CD14-positive monocyte (primary cell): ENCODE measurements around the gene FBXL4. TPM values are rescaled to one million over a fixed set of nuclear protein-coding genes. Genes with fewer than 3 reads are reported as not detected.

Experiments
- DNase-seq, 3 donors: peaks; one replicate each; pipeline ENCODE4 v3.0.0-alpha.2; 2011 to 2022
- H2AFZ ChIP-seq: 2 replicates; pipeline ENCODE4 v1.6.0; 2012; ENCODE audit warnings: mild to moderate bottlenecking, low read depth, low read length, inconsistent platforms; ENCODE audit not compliant: insufficient read depth, poor library complexity, severe bottlenecking
- H3K27ac ChIP-seq, 2 donors: 1 replicate in 1 of 2; 2 replicates in 1 of 2; pipeline ENCODE4 v1.5.1; 2012 to 2013; ENCODE audit warnings: low read length in 2 of 2, control low read depth in 1 of 2, inconsistent platforms in 1 of 2, low read depth in 1 of 2, mild to moderate bottlenecking in 1 of 2
- H3K27me3 ChIP-seq, 2 donors: one replicate each; pipeline versions ENCODE4 v1.6.0 to v1.6.1; 2011 to 2013; ENCODE audit warnings: low read length in 2 of 2; ENCODE audit not compliant: control insufficient read depth in 2 of 2, insufficient read depth in 2 of 2
- H3K36me3 ChIP-seq, 2 donors: replicated peaks in 1 of 2; 1 replicate in 1 of 2; 2 replicates in 1 of 2; pipeline versions ENCODE4 v1.5.1 to v1.6.1; 2012 to 2013; ENCODE audit warnings: low read length in 2 of 2, control low read depth in 1 of 2, inconsistent platforms in 1 of 2, mild to moderate bottlenecking in 1 of 2; ENCODE audit not compliant: insufficient read depth in 2 of 2, control insufficient read depth in 1 of 2
- H3K4me1 ChIP-seq, 2 donors: 1 replicate in 1 of 2; 2 replicates in 1 of 2; pipeline versions ENCODE4 v1.5.1 to v1.6.1; 2012 to 2013; ENCODE audit warnings: low read length in 2 of 2, control low read depth in 1 of 2, inconsistent platforms in 1 of 2, mild to moderate bottlenecking in 1 of 2, moderate library complexity in 1 of 2; ENCODE audit not compliant: insufficient read depth in 2 of 2, control insufficient read depth in 1 of 2
- H3K4me2 ChIP-seq: replicated peaks from 2 replicates; pipeline ENCODE3; 2012; ENCODE audit warnings: low read length, moderate library complexity, mild to moderate bottlenecking; ENCODE audit not compliant: poor library complexity, severe bottlenecking; ENCODE audit errors: extremely low read depth
- H3K4me3 ChIP-seq, 3 experiments: fragments of 200-600 bp in 1 of 3; sonication (generic) in 1 of 3; replicated peaks in 1 of 3; 1 replicate in 2 of 3; 2 replicates in 1 of 3; pipeline ENCODE4 v1.5.1; 2011 to 2013; ENCODE audit warnings: low read length in 3 of 3, mild to moderate bottlenecking in 3 of 3, control low read depth in 2 of 3, low read depth in 2 of 3, inconsistent platforms in 1 of 3, moderate library complexity in 1 of 3
- H3K79me2 ChIP-seq: 2 replicates; pipeline ENCODE4 v1.6.0; 2012; ENCODE audit warnings: mild to moderate bottlenecking, control low read depth, inconsistent platforms, low read length, moderate library complexity; ENCODE audit not compliant: insufficient read depth
- H3K9ac ChIP-seq: 2 replicates; pipeline ENCODE4 v1.6.0; 2017; ENCODE audit warnings: low read length, mild to moderate bottlenecking; ENCODE audit not compliant: insufficient read depth, poor library complexity, severe bottlenecking
- H3K9me3 ChIP-seq, 2 donors: replicated peaks in 1 of 2; 1 replicate in 1 of 2; 2 replicates in 1 of 2; pipeline versions ENCODE4 v1.5.1 to v1.6.1; 2012 to 2013; ENCODE audit warnings: low read length in 2 of 2, control low read depth in 1 of 2; ENCODE audit not compliant: control insufficient read depth in 1 of 2, insufficient read depth in 1 of 2
- H4K20me1 ChIP-seq: 2 replicates; pipeline ENCODE4 v1.6.0; 2012; ENCODE audit warnings: mild to moderate bottlenecking, low read length, control low read depth, moderate library complexity; ENCODE audit not compliant: insufficient read depth
- H3K27ac Mint-ChIP-seq, 7 donors: one replicate each; pipeline ENCODE4 v1.8.0; 2020; ENCODE audit warnings: mild to moderate bottlenecking in 7 of 7, mixed read lengths in 7 of 7, moderate library complexity in 6 of 7, inconsistent platforms in 2 of 7
- H3K27me3 Mint-ChIP-seq, 3 donors: one replicate each; pipeline ENCODE4 v1.8.0; 2021 to 2022; ENCODE audit warnings: low read depth in 3 of 3, mild to moderate bottlenecking in 3 of 3, mixed read lengths in 3 of 3, moderate library complexity in 3 of 3, inconsistent platforms in 1 of 3
- H3K36me3 Mint-ChIP-seq, 2 donors: one replicate each; pipeline ENCODE4 v1.8.0; 2020; ENCODE audit warnings: mixed read lengths in 2 of 2, inconsistent platforms in 1 of 2, mild to moderate bottlenecking in 1 of 2
- H3K4me1 Mint-ChIP-seq: one replicate; pipeline ENCODE4 v1.8.0; 2020; ENCODE audit warnings: mild to moderate bottlenecking, mixed read lengths
- H3K4me3 Mint-ChIP-seq, 2 donors: one replicate each; pipeline ENCODE4 v1.8.0; 2020; ENCODE audit warnings: mild to moderate bottlenecking in 2 of 2, mixed read lengths in 2 of 2, moderate library complexity in 1 of 2
- H3K9me3 Mint-ChIP-seq, 7 donors: one replicate each; pipeline ENCODE4 v1.8.0; 2020 to 2022; ENCODE audit warnings: mixed read lengths in 7 of 7, mild to moderate bottlenecking in 6 of 7, moderate library complexity in 6 of 7, inconsistent platforms in 2 of 7
- CTCF ChIP-seq: fragments of 200-600 bp; IDR thresholded peaks from one replicate; pipeline ENCODE4 v1.8.0; 2022; ENCODE audit warnings: antibody characterized with exemption, mild to moderate bottlenecking
- WGBS: methylation state at CpG from one replicate; pipeline ENCODE4 v1.1.5; 2013; ENCODE audit warnings: missing lambda C conversion rate; ENCODE audit not compliant: insufficient coverage; 5-methylcytosine and 5-hydroxymethylcytosine counted together
- intact Hi-C, 2 donors: fragments of 100-400 bp; cut with micrococcal nuclease; formaldehyde crosslinking; loops; one replicate each; pipeline versions ENCODE4 v1.15.0 to v1.15.1; 2023
- polyA plus RNA-seq, 3 donors: library from polyadenylated mRNA; depleted of rRNA in 1 of 3; unstranded in 2 of 3; stranded (reverse) in 1 of 3; fragments of 300-500 nt in 2 of 3; fragments of >200 nt in 1 of 3; fragmentation: Illumina TruSeq in 2 of 3; gene quantifications; 1 replicate in 2 of 3; 2 replicates in 1 of 3; pipeline ENCODE4 v1.2.3, GENCODE V29; 2012 to 2021

FBXL4 gene
- polyA plus RNA-seq, 3 donors: 5.7 to 10.9 (median 8.6) TPM

GRCh38 chr6:98959631-98960030, 11.9 kb upstream of the FBXL4 start:
- no peak overlapping the region for H3K27ac Mint-ChIP-seq
- no peaks in the 10 kb centered on the region for H3K9me3 ChIP-seq
- no peaks in the 10 kb centered on the region for H3K36me3 ChIP-seq
- no peak for TF ChIP-seq CTCF
- no peaks in the 10 kb centered on the region for H3K4me1 ChIP-seq
- no peaks in the 10 kb centered on the region for H3K36me3 Mint-ChIP-seq
- no peak overlapping the region for H2AFZ ChIP-seq
- 100% methylated on average over 1 of the region's 1 CpG for WGBS
- H4K20me1 ChIP-seq: no peaks in the 10 kb centered on the region
- H3K4me2 ChIP-seq: no peak overlapping the region
- H3K4me1 Mint-ChIP-seq: no peaks in the 10 kb centered on the region
- H3K27ac ChIP-seq: no peak overlapping the region
- H3K27me3 Mint-ChIP-seq: peaks cover 0 to 1% (median 0%) of the 10 kb centered on the region in 3 donors
- no peak overlapping the region for H3K4me3 Mint-ChIP-seq
- H3K4me3 ChIP-seq: no peak overlapping the region
- DNase-seq: no peak
- H3K9ac ChIP-seq: no peak overlapping the region
- peaks cover 0 to 3% (median 0%) of the 10 kb centered on the region in 7 donors for H3K9me3 Mint-ChIP-seq
- intact Hi-C loops: no loop called here
- H3K27me3 ChIP-seq: no peaks in the 10 kb centered on the region
- no peaks in the 10 kb centered on the region for H3K79me2 ChIP-seq

GRCh38 chr6:98958776-98959175, 11.0 kb upstream of the FBXL4 start:
- no peaks in the 10 kb centered on the region for H3K79me2 ChIP-seq
- no peak overlapping the region for H3K4me3 Mint-ChIP-seq
- peaks cover 0 to 4% (median 0%) of the 10 kb centered on the region in 7 donors for H3K9me3 Mint-ChIP-seq
- no peak overlapping the region for H2AFZ ChIP-seq
- H3K27me3 ChIP-seq: no peaks in the 10 kb centered on the region
- WGBS: 100% methylated on average over 2 of the region's 3 CpGs
- no peaks in the 10 kb centered on the region for H3K36me3 Mint-ChIP-seq
- DNase-seq: no peak
- no peak overlapping the region for H3K4me2 ChIP-seq
- intact Hi-C loops: no loop called here
- no peaks in the 10 kb centered on the region for H4K20me1 ChIP-seq
- no peaks in the 10 kb centered on the region for H3K9me3 ChIP-seq
- H3K9ac ChIP-seq: no peak overlapping the region
- H3K4me3 ChIP-seq: no peak overlapping the region
- H3K4me1 Mint-ChIP-seq: no peaks in the 10 kb centered on the region
- H3K36me3 ChIP-seq: no peaks in the 10 kb centered on the region
- no peak overlapping the region for H3K27ac Mint-ChIP-seq
- no peaks in the 10 kb centered on the region for H3K4me1 ChIP-seq
- H3K27me3 Mint-ChIP-seq: peaks cover 0 to 2% (median 1%) of the 10 kb centered on the region in 3 donors
- TF ChIP-seq CTCF: no peak
- H3K27ac ChIP-seq: no peak overlapping the region
